MM.1S (cell line): ENCODE results near the gene PGAM2.

Experiments used
- EZH2 ChIP-seq: fragments of 300-600 bp; sonication (generic); optimal IDR thresholded peaks from 2 replicates; pipeline ENCODE3; 2017; ENCODE audit warnings: low read depth, mild to moderate bottlenecking, antibody characterized with exemption, low read length, mixed read lengths
- TF ChIP-seq, protein P1 (sequence below): fragments of 300-600 bp; sonication (generic); IDR thresholded peaks from 2 replicates; pipeline ENCODE4 v1.5.1; 2016; ENCODE audit warnings: antibody characterized with exemption, low read length, mixed read lengths

DNA sequence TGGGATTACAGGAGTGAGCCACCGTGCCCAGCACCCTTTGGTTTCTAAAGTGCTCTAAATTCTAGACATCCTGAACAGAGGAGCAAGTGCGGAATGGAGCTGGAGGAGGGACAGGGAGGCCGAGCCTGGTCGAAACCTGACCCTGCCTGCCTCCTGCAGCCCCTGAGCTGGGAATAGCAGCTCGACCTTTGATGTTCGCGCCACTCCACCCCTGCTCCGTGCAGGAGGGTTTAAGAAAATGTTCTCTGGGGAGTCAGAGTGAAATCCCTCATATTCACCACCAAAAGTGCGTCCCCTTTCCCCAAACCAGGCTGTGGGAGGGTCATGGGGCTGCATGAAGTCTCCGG, 1.8 kb downstream of the PGAM2 start:
- no peak for TF ChIP-seq EZH2
- TF ChIP-seq, protein P1, sequence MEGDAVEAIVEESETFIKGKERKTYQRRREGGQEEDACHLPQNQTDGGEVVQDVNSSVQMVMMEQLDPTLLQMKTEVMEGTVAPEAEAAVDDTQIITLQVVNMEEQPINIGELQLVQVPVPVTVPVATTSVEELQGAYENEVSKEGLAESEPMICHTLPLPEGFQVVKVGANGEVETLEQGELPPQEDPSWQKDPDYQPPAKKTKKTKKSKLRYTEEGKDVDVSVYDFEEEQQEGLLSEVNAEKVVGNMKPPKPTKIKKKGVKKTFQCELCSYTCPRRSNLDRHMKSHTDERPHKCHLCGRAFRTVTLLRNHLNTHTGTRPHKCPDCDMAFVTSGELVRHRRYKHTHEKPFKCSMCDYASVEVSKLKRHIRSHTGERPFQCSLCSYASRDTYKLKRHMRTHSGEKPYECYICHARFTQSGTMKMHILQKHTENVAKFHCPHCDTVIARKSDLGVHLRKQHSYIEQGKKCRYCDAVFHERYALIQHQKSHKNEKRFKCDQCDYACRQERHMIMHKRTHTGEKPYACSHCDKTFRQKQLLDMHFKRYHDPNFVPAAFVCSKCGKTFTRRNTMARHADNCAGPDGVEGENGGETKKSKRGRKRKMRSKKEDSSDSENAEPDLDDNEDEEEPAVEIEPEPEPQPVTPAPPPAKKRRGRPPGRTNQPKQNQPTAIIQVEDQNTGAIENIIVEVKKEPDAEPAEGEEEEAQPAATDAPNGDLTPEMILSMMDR, result no peak
